ENCODE results near the gene PRM1. TPM values are rescaled to one million over a fixed set of nuclear protein-coding genes. Genes with fewer than 3 reads are reported as not detected.

PRM1 gene
- total RNA-seq, 4 donors from 2014 or later, result not detected

- Histone ChIP-seq H3K27me3 (no peaks in the 10 kb centered on the region), H3K9me3 (no peaks in the 10 kb centered on the region), H3K4me3 (no peak overlapping the region), H3K27ac (no peak overlapping the region), H3K36me3 (no peaks in the 10 kb centered on the region), H3K4me1 (peaks cover 10% of the 10 kb centered on the region)
- TF ChIP-seq CTCF (IDR thresholded peaks at IDR 0.05) (no peak), POLR2AphosphoS5 (IDR thresholded peaks at IDR 0.05) (no peak), POLR2A (IDR thresholded peaks at IDR 0.05) (no peak), EP300 (IDR thresholded peaks at IDR 0.05) (no peak)
- DNase-seq (ENCODE audit: low spot score in 2 of 2), result no peak
- WGBS, result 76% methylated on average over 4 of the region's 4 CpGs
Observed at GRCh38 chr16:11263737-11264136, 17.4 kb downstream of the PRM1 start.

GRCh38 chr16:11262915-11263314, 18.2 kb downstream of the PRM1 start:
- DNase-seq (ENCODE audit: low spot score in 2 of 2), result no peak
- Histone ChIP-seq H3K4me1 (peaks cover 17% of the 10 kb centered on the region), H3K27ac (no peak overlapping the region), H3K36me3 (no peaks in the 10 kb centered on the region), H3K27me3 (no peaks in the 10 kb centered on the region), H3K4me3 (no peak overlapping the region), H3K9me3 (no peaks in the 10 kb centered on the region)
- no peak for TF ChIP-seq CTCF (IDR thresholded peaks at IDR 0.05)
- no peak for TF ChIP-seq POLR2A (IDR thresholded peaks at IDR 0.05)
- TF ChIP-seq EP300 (IDR thresholded peaks at IDR 0.05), result no peak
- no peak for TF ChIP-seq POLR2AphosphoS5 (IDR thresholded peaks at IDR 0.05)
- 65% methylated on average over 8 of the region's 8 CpGs for WGBS

- TF ChIP-seq POLR2AphosphoS5 (IDR thresholded peaks at IDR 0.05) (no peak), POLR2A (IDR thresholded peaks at IDR 0.05) (no peak), CTCF (IDR thresholded peaks at IDR 0.05) (no peak), EP300 (IDR thresholded peaks at IDR 0.05) (no peak)
- H3K4me1 ChIP-seq, result peaks cover 28% of the 10 kb centered on the region
- H3K36me3 ChIP-seq, result no peaks in the 10 kb centered on the region
- H3K27ac ChIP-seq, result no peak overlapping the region
- H3K9me3 ChIP-seq, result no peaks in the 10 kb centered on the region
- no peak overlapping the region for H3K4me3 ChIP-seq
- no peak for DNase-seq (ENCODE audit: low spot score in 2 of 2)
- 59% methylated on average over 3 of the region's 3 CpGs for WGBS
- no peaks in the 10 kb centered on the region for H3K27me3 ChIP-seq
Observed at GRCh38 chr16:11260596-11260966, 20.5 kb downstream of the PRM1 start.

GRCh38 chr16:11259655-11260595, 21.2 kb downstream of the PRM1 start:
- Histone ChIP-seq H3K9me3 (no peaks in the 10 kb centered on the region), H3K4me1 (peaks cover 33% of the 10 kb centered on the region), H3K36me3 (no peaks in the 10 kb centered on the region), H3K27me3 (no peaks in the 10 kb centered on the region), H3K4me3 (no peak overlapping the region), H3K27ac (no peak overlapping the region)
- 92% methylated on average over 12 of the region's 12 CpGs for WGBS
- no peak for DNase-seq (ENCODE audit: low spot score in 2 of 2)
- no peak for TF ChIP-seq EP300 (IDR thresholded peaks at IDR 0.05)
- no peak for TF ChIP-seq CTCF (IDR thresholded peaks at IDR 0.05)
- no peak for TF ChIP-seq POLR2A (IDR thresholded peaks at IDR 0.05)
- no peak for TF ChIP-seq POLR2AphosphoS5 (IDR thresholded peaks at IDR 0.05)

All from suprapubic skin (tissue), 4 donors.